Heart left ventricle (tissue), 13 donors: ENCODE results near the gene TATDN2.

ENCODE experiments used
- POLR2A ChIP-seq, 2 donors: fragments of 450-650 bp; IDR thresholded peaks; one replicate each; pipeline ENCODE4 v1.6.1; 2017; ENCODE audit warnings: antibody characterized with exemption in 2 of 2, mild to moderate bottlenecking in 2 of 2, moderate library complexity in 2 of 2
- TF ChIP-seq, protein P1 (sequence below), 12 donors: fragments of 200-600 bp; sonication (generic) in 4 of 12; IDR thresholded peaks; one replicate each; pipeline versions ENCODE4 v1.5.0 to v1.8.0; 2018 to 2022; ENCODE audit warnings: antibody characterized with exemption in 12 of 12, mild to moderate bottlenecking in 5 of 12
- donor health status: ischemic (EF 13 %, LVEDD 7.1; RV severe dilation, severe dysfunction).
- donor health status: DM: no; HTN: yes; CAD: no.
- donor health status: DM: no; HTN: no; CAD: no.
- donor health status: ischemic (EF 25% LVEDD 6.9; RV normal size, moderate dysfunction).
- donor health status: ischemic (EF 25% LVEDD 5.7; RV mildly dilated, moderate dysfunction).
- donor health status: ischemic (EF 35%, LVEDD 5.7; RV mildly dilated, moderate dysfunction).
- donor health status: nonischemic (EF 11% LVEDD 7.7; RV severe dilation, severe dysfunction).
- donor health status: DM: yes; HTN: yes; CAD: no.
- donor health status: PGD.
- donor health status: ischemic (EF 29% LVEDD 5.4; RV normal size, mild dysfunction).
- donor health status: nonischemic (EF 23%, LVEDD 6.1; RV moderate dilation, normal function).

- TF ChIP-seq, protein P1, sequence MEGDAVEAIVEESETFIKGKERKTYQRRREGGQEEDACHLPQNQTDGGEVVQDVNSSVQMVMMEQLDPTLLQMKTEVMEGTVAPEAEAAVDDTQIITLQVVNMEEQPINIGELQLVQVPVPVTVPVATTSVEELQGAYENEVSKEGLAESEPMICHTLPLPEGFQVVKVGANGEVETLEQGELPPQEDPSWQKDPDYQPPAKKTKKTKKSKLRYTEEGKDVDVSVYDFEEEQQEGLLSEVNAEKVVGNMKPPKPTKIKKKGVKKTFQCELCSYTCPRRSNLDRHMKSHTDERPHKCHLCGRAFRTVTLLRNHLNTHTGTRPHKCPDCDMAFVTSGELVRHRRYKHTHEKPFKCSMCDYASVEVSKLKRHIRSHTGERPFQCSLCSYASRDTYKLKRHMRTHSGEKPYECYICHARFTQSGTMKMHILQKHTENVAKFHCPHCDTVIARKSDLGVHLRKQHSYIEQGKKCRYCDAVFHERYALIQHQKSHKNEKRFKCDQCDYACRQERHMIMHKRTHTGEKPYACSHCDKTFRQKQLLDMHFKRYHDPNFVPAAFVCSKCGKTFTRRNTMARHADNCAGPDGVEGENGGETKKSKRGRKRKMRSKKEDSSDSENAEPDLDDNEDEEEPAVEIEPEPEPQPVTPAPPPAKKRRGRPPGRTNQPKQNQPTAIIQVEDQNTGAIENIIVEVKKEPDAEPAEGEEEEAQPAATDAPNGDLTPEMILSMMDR (IDR thresholded peaks at IDR 0.05): no peak
- TF ChIP-seq POLR2A (IDR thresholded peaks at IDR 0.05): no peak
Observed at GRCh38 chr3:10228248-10228950, 19.9 kb upstream of the TATDN2 start.
